H9 (cell line): ENCODE data around the gene RNF17. TPM values are rescaled to one million over a fixed set of nuclear protein-coding genes. Genes with fewer than 3 reads are reported as not detected.

ENCODE experiments used
- DNase-seq: peaks from one replicate; pipeline ENCODE4 v3.0.0-alpha.2; 2017
- H2AFZ ChIP-seq: one replicate; pipeline ENCODE4 v1.6.1; 2013; ENCODE audit warnings: mild to moderate bottlenecking, low read length, control low read depth, moderate library complexity
- H2AK5ac ChIP-seq: 2 replicates; pipeline ENCODE4 v1.6.1; 2013; ENCODE audit warnings: low read length, control low read depth, mixed read lengths; ENCODE audit not compliant: insufficient read length
- H2BK120ac ChIP-seq: one replicate; pipeline ENCODE4 v1.6.1; 2013; ENCODE audit warnings: low read depth, mild to moderate bottlenecking, low read length, control low read depth, inconsistent platforms; ENCODE audit not compliant: poor library complexity, severe bottlenecking
- H2BK12ac ChIP-seq: 2 replicates; pipeline ENCODE4 v1.6.1; 2013; ENCODE audit warnings: low read length, control low read depth, mixed read lengths, low read depth; ENCODE audit not compliant: insufficient read length
- H2BK15ac ChIP-seq: 2 replicates; pipeline ENCODE4 v1.6.1; 2013; ENCODE audit warnings: low read depth, low read length, control low read depth
- H2BK20ac ChIP-seq: one replicate; pipeline ENCODE4 v1.6.1; 2013; ENCODE audit warnings: low read depth, mild to moderate bottlenecking, low read length, control low read depth, inconsistent platforms; ENCODE audit not compliant: poor library complexity, severe bottlenecking
- H2BK5ac ChIP-seq: 2 replicates; pipeline ENCODE4 v1.6.1; 2013; ENCODE audit warnings: low read length, control low read depth, mixed read lengths; ENCODE audit not compliant: insufficient read length
- H3K14ac ChIP-seq: 2 replicates; pipeline ENCODE4 v1.6.1; 2013; ENCODE audit warnings: low read length, control low read depth; ENCODE audit not compliant: insufficient read depth
- H3K18ac ChIP-seq: 2 replicates; pipeline ENCODE4 v1.6.1; 2013; ENCODE audit warnings: low read depth, mild to moderate bottlenecking, mixed read lengths, low read length, control low read depth; ENCODE audit not compliant: insufficient read length
- H3K23ac ChIP-seq: 2 replicates; pipeline ENCODE4 v1.6.1; 2013; ENCODE audit warnings: low read length, control low read depth, mixed read lengths, low read depth; ENCODE audit not compliant: insufficient read length
- H3K23me2 ChIP-seq: 2 replicates; pipeline ENCODE4 v1.6.1; 2013; ENCODE audit warnings: low read depth, mild to moderate bottlenecking, mixed read lengths, low read length, control low read depth; ENCODE audit not compliant: insufficient read length, poor library complexity, severe bottlenecking
- H3K27ac ChIP-seq: 2 replicates; pipeline ENCODE4 v1.5.1; 2013; ENCODE audit warnings: low read length, control low read depth, mixed read lengths, low read depth; ENCODE audit not compliant: insufficient read length
- H3K27me3 ChIP-seq: 2 replicates; pipeline ENCODE4 v1.6.1; 2013; ENCODE audit warnings: low read length, control low read depth, inconsistent platforms; ENCODE audit not compliant: insufficient read depth
- H3K4ac ChIP-seq: 2 replicates; pipeline ENCODE4 v1.6.1; 2013; ENCODE audit warnings: low read depth, mild to moderate bottlenecking, control low read depth, inconsistent platforms, low read length, moderate library complexity
- H3K4me1 ChIP-seq: 2 replicates; pipeline ENCODE4 v1.6.1; 2013; ENCODE audit warnings: low read length, control low read depth, inconsistent platforms; ENCODE audit not compliant: insufficient read depth
- H3K4me2 ChIP-seq: 2 replicates; pipeline ENCODE4 v1.6.1; 2013; ENCODE audit warnings: low read length, control low read depth, mixed read lengths; ENCODE audit not compliant: insufficient read length, insufficient read depth
- H3K56ac ChIP-seq: 2 replicates; pipeline ENCODE4 v1.6.1; 2013; ENCODE audit warnings: low read depth, mild to moderate bottlenecking, mixed read lengths, low read length, control low read depth; ENCODE audit not compliant: insufficient read length
- H3K79me1 ChIP-seq: 2 replicates; pipeline ENCODE4 v1.6.1; 2013; ENCODE audit warnings: low read depth, mild to moderate bottlenecking, moderate library complexity, low read length, control low read depth, inconsistent platforms; ENCODE audit not compliant: insufficient read depth, poor library complexity, severe bottlenecking
- H3K79me2 ChIP-seq: 2 replicates; pipeline ENCODE4 v1.6.1; 2013; ENCODE audit warnings: low read length, control low read depth, inconsistent platforms; ENCODE audit not compliant: insufficient read depth
- H3K9ac ChIP-seq: 2 replicates; pipeline ENCODE4 v1.6.1; 2013; ENCODE audit warnings: low read length, control low read depth, mixed read lengths; ENCODE audit not compliant: insufficient read length; ENCODE audit errors: extremely low read depth
- H3K9me3 ChIP-seq: one replicate; pipeline ENCODE4 v1.6.1; 2013; ENCODE audit warnings: low read depth, low read length, inconsistent platforms; ENCODE audit not compliant: control insufficient read depth
- H3T11ph ChIP-seq: one replicate; pipeline ENCODE4 v1.6.1; 2013; ENCODE audit warnings: mild to moderate bottlenecking, low read length, control low read depth, inconsistent platforms
- H4K20me1 ChIP-seq: one replicate; pipeline ENCODE4 v1.6.1; 2013; ENCODE audit not compliant: control insufficient read depth, insufficient read length, insufficient read depth
- H4K5ac ChIP-seq: 2 replicates; pipeline ENCODE4 v1.6.1; 2013; ENCODE audit warnings: low read depth, mild to moderate bottlenecking, mixed read lengths, low read length, control low read depth; ENCODE audit not compliant: insufficient read length
- H4K8ac ChIP-seq: replicated peaks from 2 replicates; pipeline ENCODE4 v1.6.1; 2013; ENCODE audit warnings: low read length, control low read depth, mixed read lengths, low read depth; ENCODE audit not compliant: insufficient read length
- H4K91ac ChIP-seq: 2 replicates; pipeline ENCODE4 v1.6.1; 2013; ENCODE audit warnings: low read depth, mild to moderate bottlenecking, moderate library complexity, mixed read lengths, low read length, control low read depth; ENCODE audit not compliant: insufficient read length
- H3K27ac Mint-ChIP-seq, 3 experiments: 2 replicates in 2 of 3; 3 replicates in 1 of 3; pipeline ENCODE4 v1.8.0; 2020 to 2021; ENCODE audit warnings: mixed read lengths in 3 of 3, mild to moderate bottlenecking in 1 of 3, moderate library complexity in 1 of 3
- H3K27me3 Mint-ChIP-seq: 2 replicates; pipeline ENCODE4 v1.8.0; 2021; ENCODE audit warnings: low read depth, mild to moderate bottlenecking, moderate library complexity, mixed read lengths
- H3K36me3 Mint-ChIP-seq, 3 experiments: 2 replicates in 2 of 3; 3 replicates in 1 of 3; pipeline ENCODE4 v1.8.0; 2020 to 2021; ENCODE audit warnings: low read depth in 3 of 3, mixed read lengths in 3 of 3; ENCODE audit not compliant: insufficient read depth in 1 of 3
- H3K4me1 Mint-ChIP-seq, 2 experiments: 2 replicates each; pipeline ENCODE4 v1.8.0; 2020; ENCODE audit warnings: mixed read lengths in 2 of 2
- H3K4me3 Mint-ChIP-seq, 2 experiments: 2 replicates in 1 of 2; 3 replicates in 1 of 2; pipeline ENCODE4 v1.8.0; 2020 to 2021; ENCODE audit warnings: mild to moderate bottlenecking in 2 of 2, mixed read lengths in 2 of 2, moderate library complexity in 1 of 2
- H3K9me3 Mint-ChIP-seq, 2 experiments: 2 replicates in 1 of 2; 3 replicates in 1 of 2; pipeline ENCODE4 v1.8.0; 2020; ENCODE audit warnings: mild to moderate bottlenecking in 2 of 2, mixed read lengths in 2 of 2, moderate library complexity in 1 of 2
- CTCF ChIP-seq: fragments of 200-600 bp; sonication (generic); conservative IDR thresholded peaks from 3 replicates; pipeline ENCODE4 v1.8.0; 2021; ENCODE audit warnings: antibody characterized with exemption, mild to moderate bottlenecking
- WGBS: extraction: QIAGEN DNeasy Blood & Tissue Kit; methylation state at CpG from one replicate; pipeline ENCODE4 v1.1.7; 2013; ENCODE audit warnings: missing lambda C conversion rate, low lambda C conversion rate, mixed read lengths; ENCODE audit not compliant: insufficient read length; ENCODE audit errors: extremely low coverage; 5-methylcytosine and 5-hydroxymethylcytosine counted together
- total RNA-seq: library from RNA; stranded (reverse); gene quantifications from 2 replicates; pipeline ENCODE4 v1.2.1, GENCODE V29; 2021

Gene RNF17
- total RNA-seq, 1 experiment from 2014 or later = not detected

- Histone ChIP-seq H3K79me1 (no peaks in the 10 kb centered on the region), H4K5ac (no peak overlapping the region), H3K9ac (no peak overlapping the region), H3K4me2 (no peak overlapping the region), H3K23ac (no peak overlapping the region), H4K20me1 (no peaks in the 10 kb centered on the region), H4K8ac (no peak overlapping the region), H3K4ac (no peak overlapping the region), H3K14ac (no peak overlapping the region), H3K27ac (no peak overlapping the region), H2BK5ac (no peak overlapping the region), H3K4me1 (no peaks in the 10 kb centered on the region), H2BK120ac (no peak overlapping the region), H2AFZ (no peak overlapping the region), H2BK20ac (no peak overlapping the region), H3K9me3 (no peaks in the 10 kb centered on the region), H4K91ac (no peak overlapping the region), H3K23me2 (no peaks in the 10 kb centered on the region), H3T11ph (no peak overlapping the region), H2AK5ac (no peak overlapping the region), H2BK15ac (no peak overlapping the region), H3K79me2 (no peaks in the 10 kb centered on the region), H3K27me3 (no peaks in the 10 kb centered on the region), H2BK12ac (no peak overlapping the region), H3K18ac (no peak overlapping the region), H3K56ac (no peak overlapping the region)
- Mint-ChIP-seq H3K4me1 (peaks cover 11 to 12% of the 10 kb centered on the region in 2 experiments), H3K27me3 (no peaks in the 10 kb centered on the region), H3K9me3 (no peaks in the 10 kb centered on the region), H3K36me3 (no peaks in the 10 kb centered on the region), H3K27ac (no peak overlapping the region), H3K4me3 (no peak overlapping the region)
- no peak for DNase-seq
- no peak for TF ChIP-seq CTCF
- no CpG with 5 or more reads among the region's 9 CpGs for WGBS
Observed at GRCh38 chr13:24842549-24843274, 78.7 kb downstream of the RNF17 start.
